Tongue (tissue), 2 donors: ENCODE results near the gene ZFP69B. TPM values are rescaled to one million over a fixed set of nuclear protein-coding genes. Genes with fewer than 3 reads are reported as not detected.
"Not testable (repeated sequence)": the region's sequence is repeated elsewhere in the genome, so short reads cannot be mapped to it uniquely, and the experiment has no call there.

ENCODE experiments used
- DNase-seq: peaks from one replicate; pipeline ENCODE4 v3.0.0-alpha.2; 2015
- total RNA-seq: library from RNA; depleted of rRNA; stranded (reverse); fragments of >200 nt; gene quantifications from one replicate; pipeline ENCODE4 v1.2.3, GENCODE V29; 2014

Gene ZFP69B
- total RNA-seq, 1 donor from 2014 or later, result 1.5 TPM

GRCh38 chr1:40435876-40436275 lies 14.4 kb upstream of the ZFP69B start:
- DNase-seq, result no peak

- DNase-seq, result peak; percentile 15
These were observed 11.8 kb upstream of the ZFP69B start for GRCh38 chr1:40438391-40439015.

GRCh38 chr1:40439247-40439646 lies 11.0 kb upstream of the ZFP69B start:
- DNase-seq, result no peak

- DNase-seq, result no peak
These were observed 390 bp downstream of the ZFP69B start for GRCh38 chr1:40450495-40451237.

GRCh38 chr1:40451238-40451585 lies 936 bp downstream of the ZFP69B start:
- no peak for DNase-seq

DNA sequence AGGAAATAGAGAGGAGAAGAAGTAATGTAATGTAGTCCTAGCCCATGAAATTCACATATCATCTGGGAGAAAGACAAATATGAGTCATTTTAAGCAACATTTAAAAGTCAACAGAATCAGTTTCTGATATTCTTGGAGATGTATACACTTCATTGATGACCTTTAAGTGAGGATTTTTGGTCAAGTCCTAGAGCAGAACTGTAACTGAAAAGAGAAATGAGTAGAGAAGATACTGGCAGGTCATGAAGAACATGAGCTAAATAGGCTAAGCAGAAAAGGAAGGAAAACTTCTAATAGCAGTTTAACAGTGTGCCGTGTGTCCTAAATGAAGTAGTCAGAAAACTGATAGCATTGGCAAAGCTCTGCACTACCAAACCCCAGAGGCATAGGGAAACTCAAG lies 4.6 kb downstream of the ZFP69B start:
- DNase-seq, result no peak

DNA sequence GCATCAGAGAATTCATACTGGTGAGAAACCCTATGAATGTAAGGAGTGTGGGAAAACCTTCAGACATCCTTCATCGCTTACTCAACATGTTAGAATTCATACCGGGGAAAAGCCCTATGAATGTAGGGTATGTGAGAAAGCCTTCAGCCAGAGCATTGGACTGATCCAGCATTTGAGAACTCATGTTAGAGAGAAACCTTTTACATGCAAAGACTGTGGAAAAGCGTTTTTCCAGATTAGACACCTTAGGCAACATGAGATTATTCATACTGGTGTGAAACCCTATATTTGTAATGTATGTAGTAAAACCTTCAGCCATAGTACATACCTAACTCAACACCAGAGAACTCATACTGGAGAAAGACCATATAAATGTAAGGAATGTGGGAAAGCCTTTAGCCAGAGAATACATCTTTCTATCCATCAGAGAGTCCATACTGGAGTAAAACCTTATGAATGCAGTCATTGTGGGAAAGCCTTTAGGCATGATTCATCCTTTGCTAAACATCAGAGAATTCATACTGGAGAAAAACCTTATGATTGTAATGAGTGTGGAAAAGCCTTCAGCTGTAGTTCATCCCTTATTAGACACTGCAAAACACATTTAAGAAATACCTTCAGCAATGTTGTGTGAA lies 12.8 kb downstream of the ZFP69B start:
- DNase-seq, result no peak

DNA sequence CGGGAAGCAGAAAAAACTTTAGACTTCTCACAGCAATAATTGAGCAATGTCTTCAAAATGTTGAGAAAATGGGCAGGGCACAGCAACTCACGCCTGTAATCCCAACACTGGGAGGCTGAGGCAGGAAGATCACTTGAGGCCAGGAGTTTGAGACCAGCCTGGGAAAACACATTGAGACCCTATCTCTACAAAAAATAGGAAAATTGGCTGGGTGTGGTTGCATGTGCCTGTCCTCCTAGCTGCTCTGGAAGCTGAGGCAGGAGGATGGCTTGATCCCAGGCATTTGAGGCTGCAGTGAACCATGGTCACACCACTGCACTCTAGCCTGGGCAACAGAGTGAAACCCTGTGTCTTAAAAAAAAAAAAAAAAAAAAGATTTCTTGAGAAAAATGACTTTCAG lies 19.1 kb downstream of the ZFP69B start:
- DNase-seq, result no peak

- DNase-seq, result no peak
These were observed 25.0 kb downstream of the ZFP69B start for GRCh38 chr1:40475268-40475667.

- DNase-seq, result peak; percentile 90
These were observed 26.8 kb downstream of the ZFP69B start, which contains the start of gene ZFP69 for GRCh38 chr1:40476924-40477677. Gene ZFP69 (plus strand): TSS chr1:40477290. CDS start chr1:40479362, 2,072 bp downstream.

DNA sequence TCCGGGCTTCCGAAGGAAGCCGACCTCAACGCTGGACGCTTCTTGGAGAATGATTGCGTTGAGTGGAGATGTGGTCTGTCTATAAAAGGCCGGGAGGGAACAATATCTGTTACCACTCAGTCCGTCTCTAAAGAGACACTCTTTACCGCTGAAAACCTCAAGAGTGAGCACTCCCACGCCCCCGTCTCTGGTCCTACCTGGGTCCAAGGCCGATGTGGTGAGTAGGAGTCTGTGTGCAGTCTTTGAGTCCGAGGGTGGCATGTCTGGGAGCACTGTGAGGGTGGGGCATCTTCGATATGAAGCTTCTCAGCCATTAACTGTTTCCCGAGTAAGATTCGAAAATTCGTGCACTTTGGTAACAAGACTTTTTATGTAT lies 27.4 kb downstream of the ZFP69B start:
- no peak for DNase-seq

DNA sequence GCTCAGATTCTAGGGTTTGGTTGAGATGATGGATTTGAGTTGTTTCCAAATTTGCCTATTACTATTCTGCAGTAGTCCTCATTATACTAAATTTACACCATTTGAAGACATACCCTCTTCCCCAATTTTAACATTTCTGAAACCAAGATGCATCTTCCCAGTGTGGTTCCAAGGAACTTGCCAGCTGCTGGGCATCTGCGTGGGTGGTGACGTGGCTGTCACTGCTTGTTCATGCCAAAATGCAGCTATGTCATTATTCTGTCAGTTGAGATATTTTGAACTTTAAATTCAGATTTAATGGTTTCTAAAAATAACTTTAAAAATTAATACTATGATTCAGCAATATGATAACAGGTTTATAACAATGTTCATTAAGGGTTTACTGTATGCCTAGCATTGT lies 28.0 kb downstream of the ZFP69B start:
- peak; percentile 2 for DNase-seq

DNA sequence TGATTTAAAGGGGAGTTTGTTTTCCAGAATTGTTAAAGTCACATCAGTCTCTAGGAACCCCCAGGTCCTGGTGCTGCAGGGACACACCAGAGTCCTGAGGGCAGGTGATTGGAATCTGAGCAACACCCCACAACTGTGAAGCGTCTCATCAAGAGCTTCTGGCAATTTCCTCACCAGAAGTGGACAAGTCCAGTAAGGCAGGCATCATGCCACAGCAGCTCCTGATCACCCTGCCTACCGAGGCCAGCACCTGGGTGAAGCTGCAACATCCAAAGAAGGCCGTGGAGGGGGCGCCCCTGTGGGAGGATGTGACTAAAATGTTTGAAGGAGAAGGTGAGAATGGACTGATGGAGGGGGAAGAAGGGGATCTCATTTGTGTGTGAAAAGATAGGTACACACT lies 28.9 kb downstream of the ZFP69B start:
- no peak for DNase-seq

DNA sequence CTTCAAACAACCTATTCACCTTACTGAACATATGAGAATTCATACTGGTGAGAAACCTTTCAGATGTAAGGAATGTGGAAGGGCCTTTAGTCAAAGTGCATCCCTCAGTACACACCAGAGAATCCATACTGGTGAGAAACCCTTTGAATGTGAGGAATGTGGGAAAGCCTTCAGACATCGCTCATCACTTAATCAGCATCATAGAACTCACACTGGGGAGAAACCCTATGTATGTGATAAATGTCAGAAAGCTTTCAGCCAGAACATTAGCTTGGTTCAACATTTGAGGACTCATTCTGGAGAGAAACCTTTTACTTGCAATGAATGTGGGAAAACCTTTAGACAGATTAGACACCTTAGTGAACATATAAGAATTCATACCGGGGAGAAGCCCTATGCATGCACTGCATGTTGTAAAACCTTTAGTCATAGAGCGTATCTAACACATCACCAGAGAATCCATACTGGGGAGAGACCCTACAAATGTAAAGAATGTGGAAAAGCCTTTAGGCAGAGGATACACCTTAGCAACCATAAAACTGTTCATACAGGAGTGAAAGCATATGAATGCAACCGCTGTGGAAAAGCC lies 45.1 kb downstream of the ZFP69B start:
- DNase-seq, result no peak

- not testable (repeated sequence) for DNase-seq
These were observed 52.4 kb downstream of the ZFP69B start for GRCh38 chr1:40502651-40503050.

DNA sequence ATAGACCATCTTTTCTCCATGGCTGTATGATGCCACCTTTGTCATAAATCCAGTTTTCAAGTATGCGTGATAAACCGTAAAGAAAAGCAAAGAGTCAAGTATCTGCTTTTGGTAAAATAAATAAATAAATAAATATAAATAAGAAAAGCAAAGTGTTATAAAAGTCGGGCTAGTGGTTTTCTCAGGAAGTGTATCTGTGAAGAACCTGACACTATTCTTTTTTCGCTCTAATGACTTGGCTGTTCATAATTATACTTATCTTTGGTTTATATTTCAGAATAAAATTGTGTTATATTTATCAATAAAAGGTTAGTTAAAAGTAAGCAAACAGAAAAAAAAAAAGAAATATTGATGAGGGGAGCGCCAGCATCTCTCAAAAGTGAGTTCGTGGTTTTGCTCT lies 57.7 kb downstream of the ZFP69B start:
- DNase-seq, result no peak

- DNase-seq, result peak; percentile 90
These were observed 58.4 kb downstream of the ZFP69B start, which contains the start of gene EXO5 for GRCh38 chr1:40508375-40509341. Gene EXO5 (plus strand): TSS chr1:40508767. CDS start chr1:40514545, 5,778 bp downstream.
